GM18505 (cell line): ENCODE measurements around the gene SMARCD3.

Experiments
- ATAC-seq: cut with Tn5 transposase; IDR thresholded peaks from one replicate; pipeline ENCODE4 v1.9.1; 2021; ENCODE audit not compliant: unreplicated experiment
- POLR2A ChIP-seq: IDR thresholded peaks from 4 replicates; pipeline ENCODE4 v1.6.1; 2011; ENCODE audit warnings: borderline replicate concordance; ENCODE audit not compliant: insufficient read depth, insufficient read length; ENCODE audit errors: extremely low read depth

SMARCD3 gene

GRCh38 chr7:151198945-151199848 is 49.3 kb downstream of the SMARCD3 start:
- ATAC-seq, result no peak
- no peak for TF ChIP-seq POLR2A

GRCh38 chr7:151197932-151198331 is 50.6 kb downstream of the SMARCD3 start:
- no peak for TF ChIP-seq POLR2A
- no peak for ATAC-seq

- ATAC-seq, result no peak
- TF ChIP-seq POLR2A, result no peak
Measured at GRCh38 chr7:151195616-151196450, 52.7 kb downstream of the SMARCD3 start.

GRCh38 chr7:151194188-151194587 is 54.3 kb downstream of the SMARCD3 start:
- no peak for TF ChIP-seq POLR2A
- no peak for ATAC-seq

- ATAC-seq, result no peak
- no peak for TF ChIP-seq POLR2A
Measured at GRCh38 chr7:151193203-151193978, 55.1 kb downstream of the SMARCD3 start.

- no peak for ATAC-seq
- TF ChIP-seq POLR2A, result no peak
Measured at GRCh38 chr7:151192002-151192539, 56.4 kb downstream of the SMARCD3 start.

- TF ChIP-seq POLR2A, result no peak
- no peak for ATAC-seq
Measured at GRCh38 chr7:151191544-151191943, 57.0 kb downstream of the SMARCD3 start.

GRCh38 chr7:151189038-151189437 is 59.5 kb downstream of the SMARCD3 start:
- no peak for ATAC-seq
- TF ChIP-seq POLR2A, result no peak
